ENCODE results near the gene SPOCK1. TPM values are rescaled to one million over a fixed set of nuclear protein-coding genes. Genes with fewer than 3 reads are reported as not detected.

The SPOCK1 gene
- total and polyA plus RNA-seq, 7 donors, result 4.2 to 52.7 (median 16.0) TPM

DNA sequence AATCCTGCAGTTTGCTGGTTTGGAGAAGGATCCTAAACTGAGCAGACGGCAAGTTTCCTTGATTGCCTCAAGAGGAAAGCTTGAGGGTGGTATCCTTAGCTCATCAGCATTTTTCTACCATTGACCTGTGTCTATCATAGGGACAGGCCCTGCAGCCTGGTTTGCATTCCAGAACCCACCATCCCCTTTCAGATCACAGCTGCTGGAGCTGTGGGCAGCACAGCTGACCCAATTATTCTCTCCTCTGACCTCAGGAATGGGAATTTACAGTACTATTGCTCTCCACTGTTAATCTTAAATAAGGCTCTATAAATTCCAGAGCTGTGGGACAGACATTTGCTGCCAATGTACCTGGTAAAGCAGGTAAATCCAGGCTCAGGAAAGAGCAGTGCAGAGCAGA is 163.0 kb downstream of the SPOCK1 start:
- DNase-seq, result no peak

DNA sequence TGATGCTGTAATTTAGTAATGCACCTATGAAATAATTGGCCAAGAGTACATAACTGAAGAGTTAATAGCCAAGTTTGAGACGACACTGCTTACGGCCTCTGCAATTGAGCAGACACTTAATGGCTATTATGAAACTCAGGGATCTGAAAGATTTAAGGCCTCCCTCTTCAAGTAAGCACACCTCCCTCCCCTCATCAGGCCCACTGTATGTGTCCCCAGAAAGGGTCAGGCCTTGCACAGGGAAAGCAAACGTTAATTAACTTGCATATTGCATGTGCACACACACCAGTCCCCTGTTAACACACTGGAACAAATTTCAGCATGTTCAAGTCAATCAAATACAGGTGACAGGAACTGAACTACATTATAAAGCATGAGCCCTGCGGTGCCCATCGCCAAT is 163.6 kb downstream of the SPOCK1 start:
- Histone ChIP-seq H3K36me3 (ENCODE audit: insufficient read depth in 1 of 2, low read depth in 1 of 2) (no peaks in the 10 kb centered on the region), H3K4me1 (no peaks in the 10 kb centered on the region), H3K4me3 (no peak overlapping the region), H3K27me3 (ENCODE audit: insufficient read depth in 3 of 3, low read length in 2 of 3) (peaks cover 0 to 2% (median 0%) of the 10 kb centered on the region in 3 donors), H3K9me3 (no peaks in the 10 kb centered on the region), H3K27ac (no peak overlapping the region)
- no peak for ATAC-seq
- TF ChIP-seq, protein P1, sequence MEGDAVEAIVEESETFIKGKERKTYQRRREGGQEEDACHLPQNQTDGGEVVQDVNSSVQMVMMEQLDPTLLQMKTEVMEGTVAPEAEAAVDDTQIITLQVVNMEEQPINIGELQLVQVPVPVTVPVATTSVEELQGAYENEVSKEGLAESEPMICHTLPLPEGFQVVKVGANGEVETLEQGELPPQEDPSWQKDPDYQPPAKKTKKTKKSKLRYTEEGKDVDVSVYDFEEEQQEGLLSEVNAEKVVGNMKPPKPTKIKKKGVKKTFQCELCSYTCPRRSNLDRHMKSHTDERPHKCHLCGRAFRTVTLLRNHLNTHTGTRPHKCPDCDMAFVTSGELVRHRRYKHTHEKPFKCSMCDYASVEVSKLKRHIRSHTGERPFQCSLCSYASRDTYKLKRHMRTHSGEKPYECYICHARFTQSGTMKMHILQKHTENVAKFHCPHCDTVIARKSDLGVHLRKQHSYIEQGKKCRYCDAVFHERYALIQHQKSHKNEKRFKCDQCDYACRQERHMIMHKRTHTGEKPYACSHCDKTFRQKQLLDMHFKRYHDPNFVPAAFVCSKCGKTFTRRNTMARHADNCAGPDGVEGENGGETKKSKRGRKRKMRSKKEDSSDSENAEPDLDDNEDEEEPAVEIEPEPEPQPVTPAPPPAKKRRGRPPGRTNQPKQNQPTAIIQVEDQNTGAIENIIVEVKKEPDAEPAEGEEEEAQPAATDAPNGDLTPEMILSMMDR (IDR thresholded peaks at IDR 0.05), result no peak
- intact Hi-C loops (cut with DNase I), result no loop called here
- DNase-seq, result no peak
- WGBS, 3 donors, result 55 to 65% (median 57%) methylated on average over 5 of the region's 5 CpGs

More for the DNA sequence above, 163.0 kb downstream of the SPOCK1 start:
- TF ChIP-seq, protein P1 (IDR thresholded peaks at IDR 0.05), result no peak
- Histone ChIP-seq H3K4me3 (no peak overlapping the region), H3K4me1 (no peaks in the 10 kb centered on the region), H3K27ac (no peak overlapping the region), H3K36me3 (ENCODE audit: insufficient read depth in 1 of 2, low read depth in 1 of 2) (no peaks in the 10 kb centered on the region), H3K9me3 (no peaks in the 10 kb centered on the region), H3K27me3 (ENCODE audit: insufficient read depth in 3 of 3, low read length in 2 of 3) (peaks cover 0 to 2% (median 0%) of the 10 kb centered on the region in 3 donors)
- intact Hi-C loops (cut with DNase I), result no loop called here
- no peak for ATAC-seq
- WGBS, 3 donors, result 57 to 76% (median 67%) methylated on average over 1 of the region's 1 CpG

DNA sequence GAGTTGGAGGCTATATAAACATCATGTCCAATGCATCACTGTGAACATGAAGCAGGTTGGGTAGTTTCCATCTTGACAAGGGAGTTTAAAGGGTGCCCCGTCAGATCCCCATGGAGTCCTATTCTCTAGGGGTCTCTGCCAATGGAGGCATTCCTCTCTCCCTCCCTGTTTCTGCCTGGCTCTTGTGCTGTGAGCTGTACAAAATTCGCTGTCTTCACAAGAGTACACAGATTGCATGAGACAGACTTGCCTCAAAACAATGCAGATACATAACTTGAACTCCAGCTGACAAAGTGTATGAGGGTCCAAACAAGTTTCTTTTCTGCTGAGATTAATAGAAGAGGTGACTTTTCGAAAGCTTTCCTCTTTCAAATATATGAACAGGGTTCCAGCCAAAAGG is 165.2 kb downstream of the SPOCK1 start:
- Histone ChIP-seq H3K4me3 (no peak overlapping the region), H3K4me1 (no peaks in the 10 kb centered on the region), H3K9me3 (no peaks in the 10 kb centered on the region), H3K27ac (no peak overlapping the region), H3K36me3 (ENCODE audit: insufficient read depth in 1 of 2, low read depth in 1 of 2) (no peaks in the 10 kb centered on the region), H3K27me3 (ENCODE audit: insufficient read depth in 3 of 3, low read length in 2 of 3) (peaks cover 0 to 2% (median 0%) of the 10 kb centered on the region in 3 donors)
- intact Hi-C loops (cut with DNase I), result no loop called here
- DNase-seq (no peak), ATAC-seq (no peak)
- WGBS, 3 donors, result 78 to 86% (median 84%) methylated on average over 3 of the region's 3 CpGs
- TF ChIP-seq, protein P1 (IDR thresholded peaks at IDR 0.05), result no peak

DNA sequence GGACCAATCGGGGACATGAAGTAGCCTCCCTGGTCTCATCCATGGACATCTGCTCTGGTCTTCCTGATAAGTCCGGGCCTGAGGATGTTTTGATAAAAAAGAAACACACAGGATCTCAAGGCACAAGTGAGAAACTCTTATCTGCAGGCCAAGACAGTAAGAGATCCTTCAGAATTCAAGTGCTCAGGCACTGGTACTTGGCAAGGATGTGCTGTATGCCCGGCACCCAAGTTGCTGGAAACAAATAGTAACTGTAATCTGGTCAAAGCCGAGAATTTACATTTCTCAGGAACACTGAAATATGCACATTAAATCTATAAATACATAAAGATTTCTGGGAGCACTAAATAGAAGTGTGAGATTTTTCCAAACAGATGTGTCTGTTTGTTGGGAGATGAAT is 165.7 kb downstream of the SPOCK1 start:
- no peaks in the 10 kb centered on the region for H3K4me1 ChIP-seq
- no peaks in the 10 kb centered on the region for H3K9me3 ChIP-seq
- DNase-seq, result no peak
- TF ChIP-seq, protein P1 (IDR thresholded peaks at IDR 0.05), result no peak
- no peak for ATAC-seq
- H3K27me3 ChIP-seq (ENCODE audit: insufficient read depth in 3 of 3, low read length in 2 of 3), result peaks cover 0 to 2% (median 0%) of the 10 kb centered on the region in 3 donors
- H3K36me3 ChIP-seq (ENCODE audit: insufficient read depth in 1 of 2, low read depth in 1 of 2), result no peaks in the 10 kb centered on the region
- intact Hi-C loops (cut with DNase I), result no loop called here
- WGBS, 3 donors, result 77 to 89% (median 86%) methylated on average over 4 of the region's 4 CpGs
- H3K27ac ChIP-seq, result no peak overlapping the region
- no peak overlapping the region for H3K4me3 ChIP-seq

DNA sequence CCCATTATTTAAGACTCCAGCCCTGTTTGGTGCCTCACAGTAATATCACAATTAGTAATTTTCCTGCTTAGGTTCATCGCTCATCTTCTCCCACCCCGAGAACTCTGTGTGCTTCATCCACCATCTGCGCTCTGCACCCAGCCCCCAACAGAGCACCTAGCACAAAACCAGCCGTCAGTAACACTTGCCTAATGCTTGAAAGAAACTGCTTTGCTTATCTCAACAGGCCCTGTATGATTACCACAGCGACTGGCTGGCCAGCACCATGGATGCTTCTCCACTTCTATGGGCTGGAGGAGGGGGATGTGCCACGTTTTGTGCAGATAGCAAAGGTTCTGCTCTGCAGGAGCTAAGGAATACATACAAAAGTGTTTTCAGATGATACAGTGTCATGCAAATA is 166.8 kb downstream of the SPOCK1 start:
- no peak overlapping the region for H3K4me3 ChIP-seq

More for the DNA sequence above, 166.8 kb downstream of the SPOCK1 start:
- intact Hi-C loops (cut with DNase I), result no loop called here
- TF ChIP-seq, protein P1 (IDR thresholded peaks at IDR 0.05), result no peak
- peaks cover 0 to 2% (median 0%) of the 10 kb centered on the region in 3 donors for H3K27me3 ChIP-seq (ENCODE audit: insufficient read depth in 3 of 3, low read length in 2 of 3)
- H3K27ac ChIP-seq, result no peak overlapping the region
- no peak for ATAC-seq
- H3K4me1 ChIP-seq, result no peaks in the 10 kb centered on the region
- 71 to 83% (median 80%) methylated on average over 6 of the region's 6 CpGs for WGBS, 3 donors
- no peak for DNase-seq
- no peaks in the 10 kb centered on the region for H3K36me3 ChIP-seq (ENCODE audit: insufficient read depth in 1 of 2, low read depth in 1 of 2)
- no peaks in the 10 kb centered on the region for H3K9me3 ChIP-seq
